H1 (cell line): ENCODE measurements around the gene STX16.

ENCODE experiments used
- CEBPB ChIP-seq: IDR thresholded peaks from 2 replicates; pipeline ENCODE4 v1.6.1; 2012; ENCODE audit warnings: low read depth, low read length
- POLR2A ChIP-seq, 2 experiments: IDR thresholded peaks; 1 replicate in 1 of 2; 2 replicates in 1 of 2; pipeline ENCODE4 v1.6.1; 2011; ENCODE audit warnings: low read depth in 2 of 2, low read length in 2 of 2, mild to moderate bottlenecking in 2 of 2; ENCODE audit errors: control extremely low read depth in 1 of 2

DNA sequence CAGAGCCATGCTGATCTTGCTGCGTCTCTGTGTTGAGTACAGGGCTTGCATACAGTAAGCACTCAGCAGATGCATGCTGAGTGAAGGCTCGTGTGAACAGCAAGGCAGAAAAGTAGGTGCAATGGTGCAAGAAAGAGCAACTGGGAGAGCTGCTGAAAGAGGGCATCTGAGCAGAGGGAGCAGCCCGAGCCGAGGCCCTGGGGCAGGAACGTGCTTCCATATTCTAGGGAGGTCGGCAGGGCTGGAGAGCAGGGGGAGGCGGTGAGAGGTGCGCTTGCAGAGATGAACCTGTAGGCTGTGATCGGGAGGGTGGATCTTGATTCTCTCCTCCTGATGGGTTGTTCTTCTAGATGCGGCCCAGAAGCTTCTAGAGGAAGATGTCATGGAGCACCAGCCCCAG, 26.4 kb upstream of the STX16 start:
- TF ChIP-seq POLR2A (IDR thresholded peaks at IDR 0.05; ENCODE audit: control extremely low read depth in 1 of 2, low read depth in 2 of 2, low read length in 2 of 2): no peak
- TF ChIP-seq CEBPB: no peak
